OCI-LY3 (cell line): ENCODE data around the gene HECTD1.

ENCODE experiments used
- EZH2phosphoT487 ChIP-seq: fragments of 200-600 bp; shearing (Covaris generic); IDR thresholded peaks from 2 replicates; pipeline ENCODE4 v1.6.1; 2018; ENCODE audit warnings: antibody characterized with exemption, mixed run types, low read depth
- TF ChIP-seq, protein P1 (sequence below): fragments of 200-600, 300-600 bp; sonication (generic); IDR thresholded peaks from 2 replicates; pipeline ENCODE4 v1.5.1; 2014; ENCODE audit warnings: antibody characterized with exemption, low read length, low read depth

DNA sequence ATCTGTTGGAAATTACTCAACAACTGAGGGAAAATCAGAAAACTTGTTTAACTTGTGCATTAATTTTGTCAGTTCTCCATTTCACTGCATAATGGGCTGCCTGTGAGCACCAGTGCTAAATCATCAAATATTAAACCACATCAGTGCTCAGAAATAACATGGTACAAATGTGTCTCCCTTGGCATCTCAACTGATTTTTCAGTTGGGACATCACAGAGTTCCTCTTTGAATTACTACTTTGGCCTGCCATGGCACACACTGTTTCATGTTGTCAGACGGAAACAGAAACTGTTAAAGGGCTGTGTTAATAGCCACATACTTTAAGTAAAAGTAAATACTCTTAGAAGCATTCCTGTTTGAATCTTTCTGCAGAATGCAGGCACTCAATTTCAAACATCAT, 139.4 kb downstream of the HECTD1 start:
- TF ChIP-seq, protein P1, sequence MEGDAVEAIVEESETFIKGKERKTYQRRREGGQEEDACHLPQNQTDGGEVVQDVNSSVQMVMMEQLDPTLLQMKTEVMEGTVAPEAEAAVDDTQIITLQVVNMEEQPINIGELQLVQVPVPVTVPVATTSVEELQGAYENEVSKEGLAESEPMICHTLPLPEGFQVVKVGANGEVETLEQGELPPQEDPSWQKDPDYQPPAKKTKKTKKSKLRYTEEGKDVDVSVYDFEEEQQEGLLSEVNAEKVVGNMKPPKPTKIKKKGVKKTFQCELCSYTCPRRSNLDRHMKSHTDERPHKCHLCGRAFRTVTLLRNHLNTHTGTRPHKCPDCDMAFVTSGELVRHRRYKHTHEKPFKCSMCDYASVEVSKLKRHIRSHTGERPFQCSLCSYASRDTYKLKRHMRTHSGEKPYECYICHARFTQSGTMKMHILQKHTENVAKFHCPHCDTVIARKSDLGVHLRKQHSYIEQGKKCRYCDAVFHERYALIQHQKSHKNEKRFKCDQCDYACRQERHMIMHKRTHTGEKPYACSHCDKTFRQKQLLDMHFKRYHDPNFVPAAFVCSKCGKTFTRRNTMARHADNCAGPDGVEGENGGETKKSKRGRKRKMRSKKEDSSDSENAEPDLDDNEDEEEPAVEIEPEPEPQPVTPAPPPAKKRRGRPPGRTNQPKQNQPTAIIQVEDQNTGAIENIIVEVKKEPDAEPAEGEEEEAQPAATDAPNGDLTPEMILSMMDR = no peak
- TF ChIP-seq EZH2phosphoT487 = no peak
